HG02610 (cell line): ENCODE results near the gene SLC22A17.
A peak's percentile ranks its signal among the peaks of the same experiment; 100 is the strongest.
"Not testable (repeated sequence)": the region's sequence is repeated elsewhere in the genome, so short reads cannot be mapped to it uniquely, and the experiment has no call there.

Source experiments
- ATAC-seq: cut with Tn5 transposase; IDR thresholded peaks from one replicate; pipeline ENCODE4 v1.9.1; 2021; ENCODE audit warnings: mild to moderate bottlenecking, moderate library complexity; ENCODE audit not compliant: unreplicated experiment

The SLC22A17 gene

GRCh38 chr14:23345987-23346692, 6.5 kb downstream of the SLC22A17 start:
- ATAC-seq = no peak

- ATAC-seq = no peak
Observed at GRCh38 chr14:23344481-23344880, 8.2 kb downstream of the SLC22A17 start.

GRCh38 chr14:23339506-23340268, 13.0 kb downstream of the SLC22A17 start:
- ATAC-seq = no peak

GRCh38 chr14:23335623-23336022, 17.1 kb downstream of the SLC22A17 start:
- no peak for ATAC-seq

- ATAC-seq = no peak
Observed at GRCh38 chr14:23327947-23328744, 24.5 kb downstream of the SLC22A17 start.

GRCh38 chr14:23326491-23327332, 26.0 kb downstream of the SLC22A17 start:
- no peak for ATAC-seq

GRCh38 chr14:23325746-23326145, 26.9 kb downstream of the SLC22A17 start:
- ATAC-seq = not testable (repeated sequence)

- no peak for ATAC-seq
Observed at GRCh38 chr14:23324993-23325392, 27.7 kb downstream of the SLC22A17 start.

GRCh38 chr14:23324455-23324846, 28.2 kb downstream of the SLC22A17 start:
- ATAC-seq = no peak

GRCh38 chr14:23323838-23324454, 28.7 kb downstream of the SLC22A17 start:
- no peak for ATAC-seq

GRCh38 chr14:23322568-23323517, 29.8 kb downstream of the SLC22A17 start:
- ATAC-seq = no peak

- ATAC-seq = peak; percentile 7
Observed at GRCh38 chr14:23321572-23322547, 30.8 kb downstream of the SLC22A17 start.

GRCh38 chr14:23320584-23321571, 31.8 kb downstream of the SLC22A17 start, which contains the start of gene PABPN1:
PABPN1 (plus strand) TSS chr14:23321457; CDS start chr14:23321470, 13 bp downstream.
- ATAC-seq = peak; percentile 91

- ATAC-seq = no peak
Observed at GRCh38 chr14:23319746-23320583, 32.7 kb downstream of the SLC22A17 start.

- ATAC-seq = no peak
Observed at GRCh38 chr14:23316300-23316699, 36.4 kb downstream of the SLC22A17 start.

- no peak for ATAC-seq
Observed at GRCh38 chr14:23310546-23310945, 42.1 kb downstream of the SLC22A17 start.
